HG03521 (cell line): ENCODE data around the gene DNAJC30.

Source experiments
- ATAC-seq: cut with Tn5 transposase; IDR thresholded peaks from one replicate; pipeline ENCODE4 v1.9.1; 2021; ENCODE audit warnings: mild to moderate bottlenecking, moderate library complexity; ENCODE audit not compliant: unreplicated experiment

The DNAJC30 gene

GRCh38 chr7:73650524-73650923 is 32.7 kb downstream of the DNAJC30 start:
- no peak for ATAC-seq

DNA sequence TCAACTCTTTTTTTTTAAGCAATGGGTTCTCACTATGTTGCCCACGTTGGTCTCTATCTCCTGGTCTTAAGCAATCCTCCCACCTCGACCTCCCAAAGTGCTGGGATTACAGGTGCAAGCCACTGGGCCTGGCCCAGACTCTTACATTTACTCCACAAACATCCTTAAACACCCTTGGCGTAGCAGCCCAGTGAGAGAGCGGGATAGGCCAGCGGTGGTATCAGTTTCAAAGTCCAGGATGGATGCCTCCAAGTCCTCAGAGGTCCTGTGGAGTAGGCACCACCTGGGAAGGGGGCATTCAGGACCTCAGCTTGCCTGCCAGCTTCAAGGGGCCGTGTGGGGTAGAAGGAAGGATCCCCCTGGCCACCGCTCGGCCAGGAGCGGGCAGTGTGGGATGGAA is 33.7 kb downstream of the DNAJC30 start:
- ATAC-seq = no peak

- no peak for ATAC-seq
Observed at GRCh38 chr7:73648593-73649332, 34.5 kb downstream of the DNAJC30 start.

GRCh38 chr7:73647725-73648592 is 35.3 kb downstream of the DNAJC30 start:
- no peak for ATAC-seq

DNA sequence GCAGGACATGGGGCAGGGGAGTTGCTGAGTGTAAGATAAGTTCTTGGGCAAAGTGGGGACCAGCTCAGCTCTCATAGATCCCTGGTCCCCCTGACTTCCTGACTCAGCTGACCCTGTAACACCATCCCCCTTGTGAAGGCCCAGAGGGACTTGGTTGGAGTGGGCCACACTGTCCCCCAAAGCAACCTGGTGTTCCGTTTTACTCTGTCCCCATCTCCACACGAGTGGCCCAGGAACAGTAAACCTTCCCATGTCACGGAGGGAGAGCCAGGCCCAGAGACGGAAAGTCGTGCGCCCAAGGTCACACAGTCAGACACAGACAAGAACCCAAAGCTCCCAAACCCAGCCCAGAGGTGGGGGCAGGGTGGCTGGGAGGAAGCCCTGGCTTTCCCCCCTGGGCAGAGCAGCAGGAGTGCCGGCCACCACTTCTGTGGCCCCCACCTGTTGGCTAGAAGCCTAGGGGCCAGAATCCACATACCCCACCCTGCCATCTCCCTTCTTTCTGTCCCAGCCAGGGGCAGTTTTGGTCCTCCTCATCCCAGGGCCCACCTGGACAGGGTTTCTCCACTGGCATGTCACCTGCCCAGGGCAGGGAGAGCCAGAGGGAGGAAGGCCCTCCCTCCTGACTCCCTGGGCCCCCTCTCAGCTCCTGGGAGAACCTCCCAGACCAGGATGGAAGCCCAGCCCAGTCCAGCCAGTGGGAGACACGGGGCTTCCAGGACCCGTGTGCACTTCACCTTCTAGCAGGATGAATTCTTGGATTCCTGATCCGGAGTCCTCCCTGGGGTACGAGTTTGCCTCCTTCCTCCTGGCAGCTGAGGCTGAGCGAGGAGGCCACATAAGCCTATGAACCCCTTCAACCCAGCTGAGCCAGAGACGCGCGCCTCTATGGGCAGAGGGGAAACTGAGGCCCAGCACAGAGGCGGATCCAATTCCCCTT is 36.2 kb downstream of the DNAJC30 start:
- ATAC-seq = no peak

GRCh38 chr7:73645643-73646174 is 37.5 kb downstream of the DNAJC30 start:
- ATAC-seq = no peak

DNA sequence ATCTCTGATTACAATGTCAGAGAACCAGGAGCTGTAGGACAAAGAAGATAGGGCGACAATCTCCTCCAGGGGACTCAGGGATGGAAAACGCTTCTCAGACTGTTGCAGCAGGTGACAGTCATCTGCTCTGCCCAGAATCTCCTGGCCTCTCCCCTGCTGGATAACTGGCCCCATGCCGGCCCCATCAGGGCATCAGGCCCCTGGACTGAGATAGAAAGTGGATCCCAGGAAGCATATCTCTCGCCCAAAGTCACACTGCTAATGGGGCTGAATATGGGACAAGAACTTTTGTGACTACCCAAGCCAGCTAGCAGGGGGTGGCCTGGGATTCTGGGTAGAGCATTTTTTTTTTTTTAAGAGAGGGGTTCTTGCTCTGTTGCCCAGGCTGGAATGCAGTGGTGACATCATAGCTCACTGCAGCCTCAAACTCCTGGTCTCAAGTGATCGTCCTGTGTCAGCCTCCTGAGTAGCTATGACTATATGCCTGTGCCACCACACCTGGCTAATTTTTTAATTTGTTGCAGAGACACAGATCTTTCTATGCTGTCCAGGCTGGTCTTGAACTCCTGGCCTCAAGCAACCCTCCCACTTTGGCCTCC is 38.5 kb downstream of the DNAJC30 start:
- ATAC-seq = no peak

- ATAC-seq = no peak
Observed at GRCh38 chr7:73642834-73643233, 40.4 kb downstream of the DNAJC30 start.

DNA sequence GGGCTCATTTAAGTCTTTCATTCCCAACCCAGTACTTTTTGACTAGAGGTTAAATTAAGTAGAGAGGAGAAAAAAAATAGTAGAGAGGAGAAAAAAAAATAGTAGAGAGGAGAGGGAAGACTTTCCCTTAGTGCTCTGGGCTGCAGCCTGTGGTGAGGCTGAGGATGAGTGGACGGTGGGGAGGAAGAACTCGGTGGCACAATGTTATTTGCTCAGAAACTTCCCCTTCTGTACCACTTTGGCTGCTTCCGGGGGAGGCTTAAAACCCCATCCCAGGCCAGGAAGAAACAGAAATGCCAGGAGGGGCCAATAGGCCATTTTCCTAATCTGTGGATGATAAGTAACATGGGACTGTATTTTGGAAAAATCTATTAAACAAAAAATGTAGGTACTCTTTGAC is 44.3 kb downstream of the DNAJC30 start:
- ATAC-seq = no peak

DNA sequence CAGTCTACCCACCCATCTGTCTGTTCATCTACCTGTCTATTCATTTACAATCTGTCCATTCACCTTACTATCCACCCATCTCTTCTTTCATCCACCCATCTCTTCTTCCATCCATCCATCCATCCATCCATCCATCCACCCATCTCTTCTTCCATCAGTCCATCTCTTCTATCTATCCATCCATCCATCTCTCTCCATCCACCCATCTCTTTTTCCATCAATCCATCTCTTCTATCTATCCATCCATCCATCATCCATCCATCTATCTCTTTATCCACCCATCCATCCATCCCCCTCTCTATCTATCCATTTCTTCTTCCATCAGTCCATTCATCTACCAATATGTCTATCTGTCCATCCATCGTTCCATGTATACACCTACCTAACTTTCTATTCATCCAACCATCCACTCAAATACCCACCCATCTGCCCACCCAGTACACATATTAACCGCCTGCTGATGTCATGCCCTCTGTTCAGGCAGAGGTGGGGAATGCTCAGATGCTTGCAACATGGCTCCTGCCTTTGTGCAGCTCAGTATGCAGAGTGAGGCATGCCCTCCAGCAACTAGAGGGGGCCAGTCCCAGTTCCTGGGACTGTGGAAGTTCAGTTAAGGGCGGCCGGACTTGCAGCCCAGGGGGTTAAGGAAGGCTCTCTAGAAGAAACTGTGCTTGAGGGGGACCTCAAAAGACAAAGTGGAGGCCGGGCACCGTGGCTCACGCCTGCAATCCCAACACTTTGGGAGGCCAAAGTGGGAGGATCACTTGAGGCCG is 47.6 kb downstream of the DNAJC30 start:
- ATAC-seq = no peak

DNA sequence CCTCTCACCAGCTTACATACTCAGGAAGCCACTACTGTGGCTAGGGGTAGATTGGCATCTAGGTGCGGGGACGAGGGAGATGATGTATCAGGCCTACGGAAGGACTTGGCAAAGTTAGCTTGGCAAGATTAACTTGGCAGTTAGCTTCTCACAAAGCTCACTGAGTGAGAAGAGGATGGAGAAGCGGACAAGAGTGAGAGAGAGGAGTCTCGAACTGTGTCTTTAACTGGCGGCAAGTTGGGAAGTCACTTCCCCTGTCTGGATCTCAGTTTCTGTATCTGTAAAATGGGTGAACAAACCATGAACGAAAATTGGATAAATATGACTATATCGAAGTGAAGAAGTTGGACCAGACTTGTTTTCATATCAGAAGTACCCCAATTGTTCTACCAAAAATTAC is 49.4 kb downstream of the DNAJC30 start:
- ATAC-seq = no peak

DNA sequence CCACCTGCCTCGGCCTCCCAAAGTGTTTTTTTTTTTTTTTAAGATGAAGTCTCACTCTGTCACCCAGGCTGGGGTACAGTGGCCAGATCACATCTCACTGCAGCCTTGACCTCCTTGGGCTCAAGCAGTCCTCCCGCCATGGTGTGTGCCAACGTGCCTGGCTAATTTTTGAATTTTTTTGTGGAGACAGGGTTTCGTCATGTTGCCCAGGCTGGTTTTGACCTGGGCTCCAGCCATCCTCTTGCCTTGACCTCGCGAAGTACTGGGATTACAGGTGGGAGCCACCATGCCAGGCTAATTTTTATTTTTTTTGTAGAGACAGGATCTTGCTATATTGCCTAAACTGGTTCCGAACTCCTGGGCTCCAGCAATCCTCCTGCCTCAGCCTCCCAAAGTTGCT is 49.9 kb downstream of the DNAJC30 start:
- ATAC-seq = no peak

DNA sequence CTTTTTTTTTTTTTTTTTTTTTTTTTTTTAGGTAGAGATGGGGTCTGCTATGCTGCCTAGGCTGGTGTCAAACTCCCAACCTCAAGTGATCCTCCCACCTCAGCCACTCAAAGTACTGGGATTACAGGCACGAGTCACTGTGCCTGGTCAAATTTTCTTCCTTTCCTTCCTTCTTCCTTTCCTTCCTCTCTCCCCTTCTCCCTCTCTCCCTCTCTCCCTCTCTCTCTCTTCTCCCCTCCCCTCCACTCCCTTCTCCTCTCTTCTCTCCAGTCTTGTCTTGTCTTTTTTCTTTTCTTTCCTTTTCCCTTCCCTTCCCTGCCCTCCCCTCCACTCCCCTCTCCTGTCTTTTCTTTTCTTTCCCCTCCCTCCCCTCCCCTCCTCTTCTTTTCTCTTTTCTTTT is 51.7 kb downstream of the DNAJC30 start:
- no peak for ATAC-seq
